Stimulated activated CD8-positive, alpha-beta memory T cell treated with anti-CD3 and anti-CD28 coated beads, Interleukin-7, amount 100 ng/mL, for 4 hours (primary cell): ENCODE results near the gene NUAK2.
A peak's percentile ranks its signal among the peaks of the same experiment; 100 is the strongest.
"Not testable (repeated sequence)": the region's sequence is repeated elsewhere in the genome, so short reads cannot be mapped to it uniquely, and the experiment has no call there.

Experiments
- DNase-seq, 2 donors: peaks; one replicate each; pipeline ENCODE4 v3.0.0-alpha.2; 2020; ENCODE audit warnings: low read depth in 2 of 2

Gene NUAK2

GRCh38 chr1:205298191-205298994, 23.2 kb downstream of the NUAK2 start:
- no peak for DNase-seq

- DNase-seq: not testable (repeated sequence)
Measured at GRCh38 chr1:205297546-205298177, 23.9 kb downstream of the NUAK2 start.

GRCh38 chr1:205296154-205296553, 25.4 kb downstream of the NUAK2 start:
- DNase-seq: no peak

GRCh38 chr1:205294934-205295333, 26.6 kb downstream of the NUAK2 start:
- DNase-seq: no peak

- DNase-seq: no peak
Measured at GRCh38 chr1:205294175-205294917, 27.2 kb downstream of the NUAK2 start.

GRCh38 chr1:205293350-205294074, 28.0 kb downstream of the NUAK2 start:
- DNase-seq: no peak

- no peak for DNase-seq
Measured at GRCh38 chr1:205291596-205291995, 29.9 kb downstream of the NUAK2 start.

- DNase-seq: peak; percentile 79 to 81
Measured at GRCh38 chr1:205287767-205288559, 33.6 kb downstream of the NUAK2 start.

- DNase-seq: no peak
Measured at GRCh38 chr1:205287076-205287475, 34.5 kb downstream of the NUAK2 start.

GRCh38 chr1:205286335-205286950, 35.1 kb downstream of the NUAK2 start:
- peak; percentile 41 to 45 for DNase-seq

GRCh38 chr1:205285381-205286101, 36.0 kb downstream of the NUAK2 start:
- DNase-seq: peak; percentile 27 to 46

GRCh38 chr1:205284420-205285144, 37.0 kb downstream of the NUAK2 start:
- DNase-seq: peak; percentile 81 to 83

- DNase-seq: no peak
Measured at GRCh38 chr1:205283270-205284147, 38.0 kb downstream of the NUAK2 start.

GRCh38 chr1:205280666-205281395, 40.7 kb downstream of the NUAK2 start:
- not testable (repeated sequence) for DNase-seq

- no peak for DNase-seq
Measured at GRCh38 chr1:205279986-205280385, 41.6 kb downstream of the NUAK2 start.

GRCh38 chr1:205276689-205277065, 44.9 kb downstream of the NUAK2 start:
- DNase-seq: no peak

GRCh38 chr1:205275916-205276688, 45.4 kb downstream of the NUAK2 start:
- no peak for DNase-seq
